H1 (cell line): ENCODE data around the gene POLE. TPM values are rescaled to one million over a fixed set of nuclear protein-coding genes. Genes with fewer than 3 reads are reported as not detected.

Source experiments
- CTCF ChIA-PET: fragments of 300-600 bp; sonication (Branson Sonifier 250); formaldehyde crosslinking; loops from one replicate; lab custom pipeline; 2021; ENCODE audit not compliant: partially characterized antibody; lab: Charles Lee
- POLR2A ChIA-PET: fragments of 300-600 bp; sonication (Branson Sonifier 250); formaldehyde crosslinking; loops from one replicate; lab custom pipeline; 2021; ENCODE audit warnings: inconsistent platforms; ENCODE audit not compliant: partially characterized antibody; lab: Charles Lee
- DNase-seq, 2 experiments: peaks; one replicate each; pipeline versions ENCODE4 v3.0.0 to v3.0.0-alpha.2; 2010 to 2022; ENCODE audit warnings: low spot score in 2 of 2, low read depth in 1 of 2, mixed read lengths in 1 of 2
- FAIRE-seq: peaks from 2 replicates; lab custom pipeline; 2011; peaks lifted over from hg19 to GRCh38; lab: Jason Lieb, UNC
- H2AFZ ChIP-seq: 2 replicates; pipeline ENCODE4 v1.8.1; 2012; ENCODE audit warnings: low read length, inconsistent platforms
- H2AK5ac ChIP-seq: 2 replicates; pipeline ENCODE4 v1.6.1; 2013; ENCODE audit warnings: low read depth, low read length
- H2BK120ac ChIP-seq: replicated peaks from 2 replicates; pipeline ENCODE3; 2013; ENCODE audit warnings: low read depth, low read length, inconsistent platforms
- H2BK12ac ChIP-seq: 2 replicates; pipeline ENCODE4 v1.6.1; 2013; ENCODE audit warnings: low read depth, low read length
- H2BK15ac ChIP-seq: 2 replicates; pipeline ENCODE4 v1.6.1; 2013; ENCODE audit warnings: low read length
- H2BK20ac ChIP-seq: 2 replicates; pipeline ENCODE4 v1.6.1; 2013; ENCODE audit warnings: low read length
- H2BK5ac ChIP-seq: 2 replicates; pipeline ENCODE4 v1.6.1; 2013; ENCODE audit warnings: low read depth, low read length
- H3K14ac ChIP-seq: 2 replicates; pipeline ENCODE4 v1.6.1; 2013; ENCODE audit warnings: inconsistent platforms; ENCODE audit not compliant: insufficient read length
- H3K18ac ChIP-seq: 2 replicates; pipeline ENCODE4 v1.6.1; 2013; ENCODE audit warnings: low read length; ENCODE audit errors: extremely low read depth
- H3K23ac ChIP-seq: 2 replicates; pipeline ENCODE4 v1.6.1; 2013; ENCODE audit warnings: inconsistent platforms; ENCODE audit not compliant: insufficient read length
- H3K23me2 ChIP-seq: 2 replicates; pipeline ENCODE4 v1.6.1; 2013; ENCODE audit warnings: low read depth, low read length
- H3K27ac ChIP-seq: 2 replicates; pipeline ENCODE4 v1.6.1; 2011; ENCODE audit warnings: low read depth, low read length, inconsistent platforms
- H3K27me3 ChIP-seq, 4 experiments: replicated peaks in 1 of 4; 1 replicate in 1 of 4; 2 replicates in 3 of 4; pipeline versions ENCODE4 v1.6.1 to v1.8.1; 2011 to 2013; ENCODE audit warnings: low read length in 3 of 4, mild to moderate bottlenecking in 3 of 4, inconsistent platforms in 2 of 4, mixed read lengths in 2 of 4, moderate library complexity in 1 of 4; ENCODE audit not compliant: control insufficient read depth in 3 of 4, insufficient read depth in 3 of 4; ENCODE audit errors: extremely low read depth in 1 of 4
- H3K36me3 ChIP-seq, 4 experiments: 2 replicates each; pipeline versions ENCODE4 v1.6.1 to v1.8.1; 2011 to 2013; ENCODE audit warnings: mild to moderate bottlenecking in 4 of 4, low read length in 3 of 4, moderate library complexity in 2 of 4, control low read depth in 1 of 4, inconsistent platforms in 1 of 4; ENCODE audit not compliant: insufficient read depth in 4 of 4, control insufficient read depth in 2 of 4
- H3K4ac ChIP-seq: replicated peaks from 2 replicates; pipeline ENCODE3; 2013; ENCODE audit warnings: low read length, low read depth, mixed read lengths, inconsistent platforms; ENCODE audit not compliant: insufficient read length
- H3K4me1 ChIP-seq, 4 experiments: replicated peaks in 1 of 4; 1 replicate in 1 of 4; 2 replicates in 3 of 4; pipeline versions ENCODE4 v1.6.1 to v1.8.1; 2011 to 2013; ENCODE audit warnings: low read length in 3 of 4, inconsistent platforms in 2 of 4, mixed read lengths in 1 of 4; ENCODE audit not compliant: insufficient read depth in 4 of 4, control insufficient read depth in 3 of 4
- H3K4me2 ChIP-seq, 2 experiments: 2 replicates each; pipeline versions ENCODE4 v1.6.1 to v1.8.1; 2011 to 2013; ENCODE audit warnings: low read depth in 2 of 2, low read length in 2 of 2, control low read depth in 1 of 2, inconsistent platforms in 1 of 2, mild to moderate bottlenecking in 1 of 2; ENCODE audit not compliant: insufficient read depth in 1 of 2
- H3K4me3 ChIP-seq, 4 experiments: fragments of 200-600, 300-600 bp in 1 of 4; sonication (generic), shearing (Covaris generic), sonication (Bioruptor Twin) in 1 of 4; 2 replicates each; pipeline versions ENCODE4 v1.5.1 to v1.8.1; 2011 to 2016; ENCODE audit warnings: low read length in 4 of 4, low read depth in 3 of 4, control low read depth in 2 of 4, inconsistent platforms in 2 of 4, mild to moderate bottlenecking in 2 of 4, mixed read lengths in 1 of 4, moderate library complexity in 1 of 4; ENCODE audit not compliant: insufficient read depth in 2 of 4; ENCODE audit errors: extremely low read depth in 1 of 4
- H3K56ac ChIP-seq: replicated peaks from 2 replicates; pipeline ENCODE3; 2013; ENCODE audit warnings: low read depth, mild to moderate bottlenecking, mixed read lengths, low read length, inconsistent platforms; ENCODE audit not compliant: insufficient read length
- H3K79me1 ChIP-seq: 2 replicates; pipeline ENCODE4 v1.6.1; 2013; ENCODE audit warnings: low read depth, low read length, control low read depth
- H3K79me2 ChIP-seq, 2 experiments: 2 replicates each; pipeline versions ENCODE4 v1.6.1 to v1.8.1; 2012 to 2013; ENCODE audit warnings: low read length in 2 of 2, mild to moderate bottlenecking in 2 of 2, inconsistent platforms in 1 of 2; ENCODE audit not compliant: insufficient read depth in 2 of 2, control insufficient read depth in 1 of 2
- H3K9ac ChIP-seq, 4 experiments: replicated peaks in 1 of 4; 1 replicate in 1 of 4; 2 replicates in 3 of 4; pipeline versions ENCODE4 v1.6.1 to v1.8.1; 2011 to 2013; ENCODE audit warnings: low read depth in 3 of 4, low read length in 3 of 4, control low read depth in 2 of 4, mild to moderate bottlenecking in 2 of 4, moderate library complexity in 2 of 4, inconsistent platforms in 1 of 4; ENCODE audit errors: extremely low read depth in 1 of 4
- H3K9me3 ChIP-seq, 2 experiments: 2 replicates each; pipeline versions ENCODE4 v1.6.1 to v1.8.1; 2012 to 2013; ENCODE audit warnings: mild to moderate bottlenecking in 2 of 2, moderate library complexity in 2 of 2, control low read depth in 1 of 2, inconsistent platforms in 1 of 2, low read depth in 1 of 2, low read length in 1 of 2, mixed read lengths in 1 of 2; ENCODE audit not compliant: insufficient read depth in 2 of 2
- H4K20me1 ChIP-seq, 2 experiments: replicated peaks in 1 of 2; 2 replicates each; pipeline versions ENCODE3 to v1.8.1; 2011 to 2013; ENCODE audit warnings: inconsistent platforms in 2 of 2, low read length in 2 of 2, mild to moderate bottlenecking in 1 of 2; ENCODE audit not compliant: insufficient read depth in 2 of 2, control insufficient read depth in 1 of 2
- H4K5ac ChIP-seq: 2 replicates; pipeline ENCODE4 v1.6.1; 2013; ENCODE audit warnings: low read length, low read depth, mixed read lengths, inconsistent platforms; ENCODE audit not compliant: insufficient read length
- H4K8ac ChIP-seq: 2 replicates; pipeline ENCODE4 v1.8.0; 2013; ENCODE audit warnings: mild to moderate bottlenecking, moderate library complexity, low read length, inconsistent platforms; ENCODE audit not compliant: insufficient read depth; ENCODE audit errors: extremely low read depth
- H4K91ac ChIP-seq: replicated peaks from 2 replicates; pipeline ENCODE3; 2013; ENCODE audit warnings: low read length, mixed read lengths, inconsistent platforms; ENCODE audit not compliant: insufficient read length
- JUN ChIP-seq: IDR thresholded peaks from 2 replicates; pipeline ENCODE4 v1.6.1; 2011; ENCODE audit warnings: low read depth, mild to moderate bottlenecking, improper control_type of control experiment, low read length
- SRF ChIP-seq: IDR thresholded peaks from 2 replicates; pipeline ENCODE4 v1.6.1; 2011; ENCODE audit warnings: mild to moderate bottlenecking, low read depth, low read length, moderate library complexity
- WGBS, 2 experiments: shearing (Covaris generic) in 1 of 2; methylation state at CpG; one replicate each; pipeline versions ENCODE4 v1.1.6 to v1.1.7; 2013 to 2015; ENCODE audit warnings: low lambda C conversion rate in 2 of 2, mixed read lengths in 2 of 2, inconsistent platforms in 1 of 2, low coverage in 1 of 2, missing lambda C conversion rate in 1 of 2; ENCODE audit not compliant: insufficient replicate concordance in 2 of 2, insufficient coverage in 1 of 2, insufficient read length in 1 of 2; ENCODE audit errors: extremely low coverage in 1 of 2, missing lambda C conversion rate in 1 of 2; 5-methylcytosine and 5-hydroxymethylcytosine counted together
- polyA plus RNA-seq, 7 experiments: library from polyadenylated mRNA; depleted of rRNA in 3 of 7; stranded (reverse) in 5 of 7; unstranded in 2 of 7; fragments of >200 nt in 5 of 7; fragments of 200-250 nt in 2 of 7; gene quantifications; 1 replicate in 5 of 7; 2 replicates in 1 of 7; 4 replicates in 1 of 7; pipeline versions ENCODE4 v1.2.1 to v1.2.3, GENCODE V29; 2011 to 2013; ENCODE audit warnings: missing spikeins in 2 of 7, mixed read lengths in 2 of 7
- total RNA-seq: library from RNA; stranded (reverse); fragmentation: NEBNext Ultra II Directional; extraction: Animal tissue kit (Norgen Biotek cat#: 25700); gene quantifications from 2 replicates; pipeline ENCODE4 v1.2.1, GENCODE V29; 2021

POLE gene
- total and polyA plus RNA-seq, 2 of the 8 experiments (the other 6 are each of a cell fraction or from before 2014, with no cell fraction given): 59.7 to 115 TPM

DNA sequence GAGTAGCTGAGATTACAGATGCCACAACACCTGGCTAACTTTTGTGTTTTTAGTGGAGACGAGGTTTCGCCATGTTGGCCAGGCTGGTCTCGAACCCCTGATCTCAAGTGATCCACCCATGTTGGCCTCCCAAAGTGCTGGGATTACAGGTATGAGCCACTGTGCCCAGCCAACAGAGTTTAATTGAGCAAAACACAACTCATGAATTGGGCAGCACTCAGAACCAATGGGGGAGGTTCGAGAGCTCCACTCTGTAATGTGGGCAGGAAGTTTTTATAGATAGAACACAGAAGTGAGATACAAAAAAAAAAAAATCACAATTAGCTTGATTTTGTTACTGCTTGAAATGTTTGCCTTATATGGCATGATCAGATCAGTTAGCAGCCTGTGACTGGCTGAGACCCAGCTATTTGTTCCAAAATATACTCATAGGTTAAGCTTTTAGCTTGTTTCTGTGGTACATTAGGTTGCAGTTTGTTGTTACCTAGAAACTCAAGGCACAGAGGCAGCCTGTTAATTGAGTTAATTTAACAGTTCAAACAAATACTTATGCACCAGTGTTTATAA lies 69.9 kb downstream of the POLE start:
- Histone ChIP-seq H2BK120ac (no peak overlapping the region), H3K27me3 (peaks cover 31 to 68% (median 49%) of the 10 kb centered on the region in 4 experiments), H2AFZ (no peak overlapping the region), H3K14ac (no peak overlapping the region), H4K5ac (no peak overlapping the region), H2AK5ac (no peak overlapping the region), H2BK12ac (no peak overlapping the region), H3K36me3 (no peaks in the 10 kb centered on the region), H3K4me3 (no peak overlapping the region), H2BK20ac (no peak overlapping the region), H3K9ac (no peak overlapping the region), H4K8ac (no peak overlapping the region), H3K4me1 (peaks cover 0 to 3% (median 0%) of the 10 kb centered on the region in 4 experiments; a peak in 2 of 7 replicates), H3K9me3 (peaks cover 2 to 18% of the 10 kb centered on the region in 2 experiments; a peak in 3 of 4 replicates), H4K91ac (no peak overlapping the region), H2BK15ac (no peak overlapping the region), H3K27ac (no peak overlapping the region), H4K20me1 (peaks cover under 1 to 8% of the 10 kb centered on the region in 2 experiments), H3K23me2 (no peaks in the 10 kb centered on the region; the same call in 1 of the 2 replicates), H3K79me1 (no peaks in the 10 kb centered on the region), H3K79me2 (no peaks in the 10 kb centered on the region), H3K23ac (no peak overlapping the region), H3K4me2 (no peak overlapping the region), H3K18ac (no peak overlapping the region), H3K4ac (no peak overlapping the region), H2BK5ac (no peak overlapping the region), H3K56ac (no peak overlapping the region)
- FAIRE-seq (no peak), DNase-seq (no peak)
- ChIA-PET CTCF (interaction anchor here (0.7 to 3.1 kb wide), 7 partner anchors 14 to 289 kb away, joined by 3 to 37 read pairs (median 5); no protein-coding TSS in a partner anchor), POLR2A (interaction anchor here (1.0 to 4.2 kb wide), 3 partner anchors 12 to 35 kb away, joined by 4 to 28 read pairs (median 8); no protein-coding TSS in a partner anchor)
- TF ChIP-seq SRF: peak; percentile 54; the same call in 1 of the 2 replicates
- TF ChIP-seq JUN: no peak
- WGBS, 2 experiments: 79% methylated on average over 4 of the region's 4 CpGs; no CpG with 5 or more reads in 1 of the 2 experiments
